K562 (cell line): ENCODE data around the gene TBX6. TPM values are rescaled to one million over a fixed set of nuclear protein-coding genes. Genes with fewer than 3 reads are reported as not detected.

Experiments used
- ATAC-seq: fragments of 200-7000 bp; cut with Tn5 transposase; 3 replicates; pipeline ENCODE4 v1.9.1; 2020; ENCODE audit warnings: moderate library complexity
- BruUV-seq: library from RNA; stranded (reverse); fragments of 400-500 nt; replicated peaks from 2 replicates; lab custom pipeline; 2021; lab: Mats Ljungman, UMichigan
- CTCF ChIA-PET: fragments of 300-600 bp; formaldehyde crosslinking; extraction: SDS; loops from one replicate; lab custom pipeline; 2021; ENCODE audit warnings: low intra/inter-chr PET ratio; lab: Yijun Ruan, JAX
- POLR2A ChIA-PET: fragments of 300-600, 350-650 bp; sonication (Branson Sonifier 250); formaldehyde crosslinking; extraction: SDS; loops from one replicate; lab custom pipeline; 2021; ENCODE audit warnings: antibody characterized with exemption, inconsistent platforms; lab: Yijun Ruan, JAX
- DNase-seq, 4 experiments: peaks; one replicate each; pipeline versions ENCODE4 v3.0.0 to v3.0.0-alpha.2; 2011 to 2018; ENCODE audit warnings: low spot score in 3 of 4, mixed read lengths in 3 of 4; ENCODE audit errors: extremely low read depth in 1 of 4
- FAIRE-seq: peaks from 2 replicates; lab custom pipeline; 2011; peaks lifted over from hg19 to GRCh38; lab: Jason Lieb, UNC
- H2AFZ ChIP-seq: 2 replicates; pipeline ENCODE4 v1.6.0; 2011; ENCODE audit warnings: low read depth, low read length, control low read depth, inconsistent platforms
- H3K27ac ChIP-seq: fragments of 200-600 bp; 3 replicates; pipeline ENCODE4 v1.8.0; 2011; ENCODE audit warnings: low read depth, mild to moderate bottlenecking, control low read depth, inconsistent platforms, low read length, moderate library complexity, mixed read lengths; ENCODE audit errors: extremely low read depth
- H3K27me3 ChIP-seq, 2 experiments: fragments of 300-600 bp in 1 of 2; 2 replicates in 1 of 2; 3 replicates in 1 of 2; pipeline versions ENCODE4 v1.6.0 to v1.8.0; 2011; ENCODE audit warnings: inconsistent platforms in 2 of 2, low read length in 2 of 2, mild to moderate bottlenecking in 1 of 2, mixed read lengths in 1 of 2, moderate library complexity in 1 of 2; ENCODE audit not compliant: control insufficient read depth in 2 of 2, insufficient read depth in 2 of 2
- H3K36me3 ChIP-seq: fragments of 300-600 bp; 3 replicates; pipeline ENCODE4 v1.8.0; 2011; ENCODE audit warnings: mild to moderate bottlenecking, low read length, inconsistent platforms; ENCODE audit not compliant: control insufficient read depth, insufficient read depth
- H3K4me1 ChIP-seq, 2 experiments: fragments of 200-600 bp in 1 of 2; replicated peaks in 1 of 2; 2 replicates in 1 of 2; 3 replicates in 1 of 2; pipeline versions ENCODE4 v1.5.1 to v1.8.0; 2011; ENCODE audit warnings: inconsistent platforms in 2 of 2, low read length in 2 of 2, mild to moderate bottlenecking in 1 of 2, mixed read lengths in 1 of 2, moderate library complexity in 1 of 2; ENCODE audit not compliant: control insufficient read depth in 2 of 2, insufficient read depth in 2 of 2
- H3K4me2 ChIP-seq: 2 replicates; pipeline ENCODE4 v1.6.1; 2011; ENCODE audit warnings: low read length, control low read depth, inconsistent platforms, mixed read lengths; ENCODE audit not compliant: insufficient read depth
- H3K4me3 ChIP-seq: fragments of 200-600 bp; sonication (generic), shearing (Covaris generic); 2 replicates; pipeline ENCODE4 v1.5.1; 2016; ENCODE audit warnings: control low read depth, inconsistent platforms
- H3K79me2 ChIP-seq: fragments of 200-600 bp; 3 replicates; pipeline ENCODE4 v1.8.0; 2011; ENCODE audit warnings: low read length, inconsistent platforms; ENCODE audit not compliant: control insufficient read depth, insufficient read depth
- H3K9ac ChIP-seq, 2 experiments: 2 replicates each; pipeline versions ENCODE4 v1.6.0 to v1.6.1; 2011; ENCODE audit warnings: low read depth in 2 of 2, low read length in 2 of 2, control low read depth in 1 of 2, inconsistent platforms in 1 of 2, mild to moderate bottlenecking in 1 of 2, mixed read lengths in 1 of 2; ENCODE audit not compliant: insufficient read depth in 1 of 2
- H3K9me1 ChIP-seq: one replicate; pipeline ENCODE4 v1.6.0; 2011; ENCODE audit warnings: inconsistent platforms, mild to moderate bottlenecking, low read length, moderate library complexity; ENCODE audit not compliant: control insufficient read depth, insufficient read depth
- H3K9me3 ChIP-seq: replicated peaks from 2 replicates; pipeline ENCODE4 v1.5.1; 2011; ENCODE audit warnings: low read depth, low read length, inconsistent platforms; ENCODE audit not compliant: control insufficient read depth, insufficient read depth
- H4K20me1 ChIP-seq: replicated peaks from 2 replicates; pipeline ENCODE4 v1.6.1; 2011; ENCODE audit warnings: low read length, inconsistent platforms, mixed read lengths; ENCODE audit not compliant: control insufficient read depth, insufficient read depth
- CHD2 ChIP-seq: IDR thresholded peaks from 2 replicates; pipeline ENCODE4 v1.6.1; 2011; ENCODE audit warnings: low read depth, low read length
- ELF1 ChIP-seq: fragments of 200-800 bp; sonication (Bioruptor generic); IDR thresholded peaks from 2 replicates; pipeline ENCODE4 v1.6.1; 2016; ENCODE audit warnings: missing genetic modification characterization, missing compliant biosample characterization
- POLR2AphosphoS5 ChIP-seq: IDR thresholded peaks from 2 replicates; pipeline ENCODE4 v1.6.1; 2011; ENCODE audit warnings: mild to moderate bottlenecking, low read depth, low read length, moderate library complexity; ENCODE audit not compliant: control insufficient read depth, insufficient read depth
- POLR2G ChIP-seq: fragments of 200-400 bp; formaldehyde crosslinking; IDR thresholded peaks from 2 replicates; pipeline ENCODE4 v1.6.1; 2017; ENCODE audit warnings: low read depth, mild to moderate bottlenecking, antibody characterized with exemption, low read length, moderate library complexity
- RBFOX2 ChIP-seq: fragments of 200-400 bp; formaldehyde crosslinking; IDR thresholded peaks from 2 replicates; pipeline ENCODE4 v1.6.1; 2017; ENCODE audit warnings: low read depth, mild to moderate bottlenecking, low read length, moderate library complexity
- ZNF668 ChIP-seq: fragments of 250-450 bp; sonication (Bioruptor Pico); IDR thresholded peaks from 2 replicates; pipeline ENCODE4 v1.8.0; 2022; ENCODE audit warnings: mild to moderate bottlenecking, inconsistent platforms
- WGBS: fragments of 100-300 bp; shearing (Covaris generic); methylation state at CpG from one replicate; pipeline ENCODE4 v1.1.6; 2016; ENCODE audit warnings: low coverage, mixed read lengths; ENCODE audit not compliant: insufficient coverage; ENCODE audit errors: missing lambda C conversion rate; 5-methylcytosine and 5-hydroxymethylcytosine counted together
- in situ Hi-C: fragments of 300-500 bp; cut with MboI; formaldehyde crosslinking; loops from 4 replicates; pipeline ENCODE4 v1.15.0; 2018; ENCODE audit warnings: inconsistent platforms, mixed read lengths
- intact Hi-C: fragments of 100-400 bp; cut with micrococcal nuclease; formaldehyde crosslinking; loops from 2 replicates; pipeline ENCODE4 v1.14.2; 2022
- polyA plus RNA-seq, 8 experiments: library from polyadenylated mRNA; depleted of rRNA in 4 of 8; stranded (reverse) in 5 of 8; unstranded in 3 of 8; fragments of >200 nt; fragmentation: Nextera tagmentation in 2 of 8; fragmentation: Illumina TruSeq in 1 of 8; extraction: Ambion mirVana in 2 of 8; extraction: Trizol in 1 of 8; gene quantifications; 2 replicates each; pipeline versions ENCODE4 v1.2.1 to v1.2.3, GENCODE V29; 2011 to 2014; ENCODE audit warnings: inconsistent platforms in 1 of 8, missing spikeins in 1 of 8
- total RNA-seq, 7 experiments: library from RNA; depleted of rRNA in 6 of 7; stranded (reverse); fragments of >200 nt in 6 of 7; fragmentation: Illumina TruSeq in 2 of 7; extraction: Trizol in 2 of 7; gene quantifications; 2 replicates each; pipeline versions ENCODE4 v1.2.1 to v1.2.3, GENCODE V29; 2011 to 2021; ENCODE audit warnings: low replicate concordance in 1 of 7
- TF ChIP-seq, protein P1 (sequence below): sonication (generic); formaldehyde crosslinking; IDR thresholded peaks from 2 replicates; pipeline ENCODE4 v1.4.0; 2020; ENCODE audit warnings: mild to moderate bottlenecking, missing genetic modification reagents
- TF ChIP-seq, protein P2 (sequence below), 3 experiments: IDR thresholded peaks in 2 of 3; conservative IDR thresholded peaks in 1 of 3; 2 replicates each; pipeline ENCODE4 v1.5.1; 2011 to 2012; ENCODE audit warnings: low read length in 3 of 3, mild to moderate bottlenecking in 3 of 3, control low read depth in 2 of 3, improper control_type of control experiment in 1 of 3, inconsistent platforms in 1 of 3, low read depth in 1 of 3, mixed read lengths in 1 of 3, moderate library complexity in 1 of 3; ENCODE audit not compliant: insufficient read depth in 2 of 3

The TBX6 gene
- total and polyA plus RNA-seq, 9 of the 15 experiments (the other 6 are each of a cell fraction or from before 2014, with no cell fraction given): 0.07 to 0.58 (median 0.11) TPM; not detected in 2

DNA sequence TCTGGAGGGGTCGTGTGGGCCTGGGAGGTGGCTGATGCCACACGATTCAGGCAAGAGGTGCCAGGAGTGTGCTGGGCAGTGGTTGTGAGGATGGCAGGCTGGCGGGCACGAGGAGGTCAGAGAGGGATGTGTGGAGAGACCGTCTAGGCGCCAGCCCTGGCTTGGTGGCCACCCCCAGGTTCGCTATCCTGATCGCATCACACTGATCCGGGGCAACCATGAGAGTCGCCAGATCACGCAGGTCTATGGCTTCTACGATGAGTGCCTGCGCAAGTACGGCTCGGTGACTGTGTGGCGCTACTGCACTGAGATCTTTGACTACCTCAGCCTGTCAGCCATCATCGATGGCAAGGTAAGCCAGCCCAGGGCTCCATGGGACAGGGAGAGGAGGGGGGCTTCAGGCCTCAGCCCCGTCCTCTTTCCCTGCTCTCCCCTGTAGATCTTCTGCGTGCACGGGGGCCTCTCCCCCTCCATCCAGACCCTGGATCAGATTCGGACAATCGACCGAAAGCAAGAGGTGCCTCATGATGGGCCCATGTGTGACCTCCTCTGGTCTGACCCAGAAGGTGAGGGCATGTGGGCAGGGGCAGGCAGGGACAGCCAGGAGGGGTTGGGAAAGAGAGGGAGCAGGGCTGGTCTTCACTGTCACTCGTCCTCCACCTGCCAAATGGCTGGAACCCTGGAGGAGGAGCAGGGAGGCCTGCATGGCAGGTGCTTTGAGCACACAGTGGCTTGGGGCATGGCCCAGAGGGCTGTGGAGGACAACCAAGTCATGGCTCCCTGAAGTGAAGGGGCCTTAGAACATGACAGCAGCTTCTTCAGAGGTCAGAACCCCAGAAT, 8.3 kb downstream of the TBX6 start:
- Histone ChIP-seq H3K9ac (0 out of 4 replicates have a peak overlapping the region, but pooled peaks of 1 of the 2 experiments have one; percentile 11), H3K9me1 (no peaks in the 10 kb centered on the region), H4K20me1 (no peaks in the 10 kb centered on the region), H3K9me3 (no peaks in the 10 kb centered on the region), H3K4me3 (no peak overlapping the region), H3K79me2 (peaks cover 21% of the 10 kb centered on the region), H3K36me3 (peaks cover 78% of the 10 kb centered on the region; the same call in 2 of the 3 replicates), H3K4me1 (peaks cover 0 to 25% of the 10 kb centered on the region in 2 experiments; a peak in 2 of 5 replicates), H2AFZ (no peak overlapping the region), H3K4me2 (no peak overlapping the region), H3K27ac (no peak overlapping the region), H3K27me3 (no peaks in the 10 kb centered on the region)
- BruUV-seq: no TSS peak
- CTCF ChIA-PET: no interaction called here
- POLR2A ChIA-PET: interaction anchor here (0.6 to 7.5 kb wide), 3 partner anchors 8 to 863 kb away, joined by 3 to 59 read pairs (median 3); partner anchors contain the start of gene TBX6
- no peak for FAIRE-seq
- in situ Hi-C loops (no loop called here), intact Hi-C loops (no loop called here)
- 98% methylated on average over 7 of the region's 24 CpGs for WGBS
- DNase-seq: no peak
- TF ChIP-seq CHD2: no peak
- peak; percentile 34 for TF ChIP-seq RBFOX2
- ATAC-seq: no peak

DNA sequence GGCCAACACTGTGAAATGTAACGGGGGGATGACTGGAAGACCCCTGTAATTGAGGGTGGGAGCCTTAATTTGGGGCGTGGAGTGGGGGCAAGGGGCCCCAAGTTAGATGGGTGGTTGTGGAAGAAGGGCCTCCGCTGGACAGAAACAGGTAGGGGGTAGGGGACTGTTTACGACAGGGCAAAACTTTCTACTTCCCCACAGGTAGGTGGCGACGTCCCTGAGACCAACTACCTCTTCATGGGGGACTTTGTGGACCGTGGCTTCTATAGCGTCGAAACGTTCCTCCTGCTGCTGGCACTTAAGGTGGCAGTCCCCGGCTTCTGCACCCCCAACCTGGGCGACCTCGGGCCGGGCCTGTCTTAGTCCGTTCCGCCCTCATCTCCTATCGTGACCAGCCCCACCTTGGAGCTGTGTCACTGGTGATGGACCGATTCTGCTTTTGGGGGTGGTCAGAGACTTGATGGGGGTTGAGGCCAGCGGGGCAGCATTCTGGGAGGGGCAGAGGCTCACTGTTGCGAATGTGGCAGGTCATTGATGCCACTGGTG, 9.1 kb downstream of the TBX6 start:
- Histone ChIP-seq H3K9ac (no peak overlapping the region), H2AFZ (no peak overlapping the region), H3K27ac (no peak overlapping the region), H3K4me2 (no peak overlapping the region), H3K27me3 (no peaks in the 10 kb centered on the region), H3K9me3 (no peaks in the 10 kb centered on the region), H3K4me3 (no peak overlapping the region), H3K4me1 (peaks cover 0 to 26% of the 10 kb centered on the region in 2 experiments; a peak in 3 of 5 replicates), H3K9me1 (no peaks in the 10 kb centered on the region), H3K36me3 (peaks cover 87% of the 10 kb centered on the region; the same call in 2 of the 3 replicates), H3K79me2 (peaks cover 29% of the 10 kb centered on the region), H4K20me1 (no peaks in the 10 kb centered on the region)
- in situ Hi-C loops: no loop called here
- ChIA-PET POLR2A (interaction anchor here (0.6 to 7.5 kb wide), 2 partner anchors 9 to 459 kb away, joined by 3 to 59 read pairs; partner anchors contain the start of gene TBX6), CTCF (no interaction called here)
- FAIRE-seq (no peak), DNase-seq (peak in 2 of 4 experiments; percentile 53 to 56), ATAC-seq (peak; percentile 43; the same call in 1 of the 3 replicates)
- intact Hi-C loops: no loop called here
- 92% methylated on average over 20 of the region's 20 CpGs for WGBS
- BruUV-seq: no TSS peak
- TF ChIP-seq POLR2G (peak; percentile 35; the same call in 1 of the 2 replicates), ZNF668 (CRISPR knock-in tag) (no peak), RBFOX2 (peak; percentile 45), ELF1 (tag) (no peak), POLR2AphosphoS5 (peak; percentile 9; the same call in 1 of the 2 replicates)
- TF ChIP-seq, protein P1, sequence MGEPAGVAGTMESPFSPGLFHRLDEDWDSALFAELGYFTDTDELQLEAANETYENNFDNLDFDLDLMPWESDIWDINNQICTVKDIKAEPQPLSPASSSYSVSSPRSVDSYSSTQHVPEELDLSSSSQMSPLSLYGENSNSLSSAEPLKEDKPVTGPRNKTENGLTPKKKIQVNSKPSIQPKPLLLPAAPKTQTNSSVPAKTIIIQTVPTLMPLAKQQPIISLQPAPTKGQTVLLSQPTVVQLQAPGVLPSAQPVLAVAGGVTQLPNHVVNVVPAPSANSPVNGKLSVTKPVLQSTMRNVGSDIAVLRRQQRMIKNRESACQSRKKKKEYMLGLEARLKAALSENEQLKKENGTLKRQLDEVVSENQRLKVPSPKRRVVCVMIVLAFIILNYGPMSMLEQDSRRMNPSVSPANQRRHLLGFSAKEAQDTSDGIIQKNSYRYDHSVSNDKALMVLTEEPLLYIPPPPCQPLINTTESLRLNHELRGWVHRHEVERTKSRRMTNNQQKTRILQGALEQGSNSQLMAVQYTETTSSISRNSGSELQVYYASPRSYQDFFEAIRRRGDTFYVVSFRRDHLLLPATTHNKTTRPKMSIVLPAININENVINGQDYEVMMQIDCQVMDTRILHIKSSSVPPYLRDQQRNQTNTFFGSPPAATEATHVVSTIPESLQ (CRISPR knock-in tag): no peak
- TF ChIP-seq, protein P2, sequence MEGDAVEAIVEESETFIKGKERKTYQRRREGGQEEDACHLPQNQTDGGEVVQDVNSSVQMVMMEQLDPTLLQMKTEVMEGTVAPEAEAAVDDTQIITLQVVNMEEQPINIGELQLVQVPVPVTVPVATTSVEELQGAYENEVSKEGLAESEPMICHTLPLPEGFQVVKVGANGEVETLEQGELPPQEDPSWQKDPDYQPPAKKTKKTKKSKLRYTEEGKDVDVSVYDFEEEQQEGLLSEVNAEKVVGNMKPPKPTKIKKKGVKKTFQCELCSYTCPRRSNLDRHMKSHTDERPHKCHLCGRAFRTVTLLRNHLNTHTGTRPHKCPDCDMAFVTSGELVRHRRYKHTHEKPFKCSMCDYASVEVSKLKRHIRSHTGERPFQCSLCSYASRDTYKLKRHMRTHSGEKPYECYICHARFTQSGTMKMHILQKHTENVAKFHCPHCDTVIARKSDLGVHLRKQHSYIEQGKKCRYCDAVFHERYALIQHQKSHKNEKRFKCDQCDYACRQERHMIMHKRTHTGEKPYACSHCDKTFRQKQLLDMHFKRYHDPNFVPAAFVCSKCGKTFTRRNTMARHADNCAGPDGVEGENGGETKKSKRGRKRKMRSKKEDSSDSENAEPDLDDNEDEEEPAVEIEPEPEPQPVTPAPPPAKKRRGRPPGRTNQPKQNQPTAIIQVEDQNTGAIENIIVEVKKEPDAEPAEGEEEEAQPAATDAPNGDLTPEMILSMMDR (IDR thresholded peaks at IDR 0.05 in 2 of 3, conservative IDR thresholded peaks at IDR 0.05 in 1 of 3; ENCODE audit: insufficient read depth in 2 of 3, low read depth in 1 of 3, low read length in 3 of 3): peak in 2 of 3 experiments; percentile 29 to 30; a peak in 2 of 6 replicates
